ENCODE results near the gene DISC1.

The DISC1 gene

GRCh38 chr1:231768416-231768815, 141.8 kb downstream of the DISC1 start:
- H3K4me3 ChIP-seq (ENCODE audit: insufficient read depth, low read length, poor library complexity, severe bottlenecking): no peak overlapping the region
- H3K9me2 ChIP-seq (replicated peaks; ENCODE audit: insufficient read depth, low read length): no peaks in the 10 kb centered on the region
- no peak for TF ChIP-seq CTCF (IDR thresholded peaks at IDR 0.05; ENCODE audit: insufficient read depth, low read length, poor library complexity, severe bottlenecking)
- no peak for TF ChIP-seq EZH2phosphoT487 (conservative IDR thresholded peaks at IDR 0.05; ENCODE audit: low read length)
- no peaks in the 10 kb centered on the region for H3K27me3 ChIP-seq (ENCODE audit: low read length)
- no peaks in the 10 kb centered on the region for H3F3A ChIP-seq (ENCODE audit: insufficient read depth)
- H3K27ac ChIP-seq (ENCODE audit: low read depth, low read length): no peak overlapping the region
- H2AFZ ChIP-seq (ENCODE audit: low read depth, low read length, severe bottlenecking): no peak overlapping the region
- no peaks in the 10 kb centered on the region for H3K36me3 ChIP-seq (ENCODE audit: low read length)
- H3K4me2 ChIP-seq (ENCODE audit: low read depth, low read length, poor library complexity, severe bottlenecking): no peak overlapping the region
- no peaks in the 10 kb centered on the region for H3K79me2 ChIP-seq (ENCODE audit: insufficient read depth, low read length)
- H4K20me1 ChIP-seq (ENCODE audit: low read depth, low read length): no peaks in the 10 kb centered on the region
- H3K9me3 ChIP-seq (ENCODE audit: insufficient read depth, low read length): no peaks in the 10 kb centered on the region
- no peak overlapping the region for H3K9ac ChIP-seq (ENCODE audit: low read length)

- no peak overlapping the region for H2AFZ ChIP-seq (ENCODE audit: low read depth, low read length, severe bottlenecking)
- no peaks in the 10 kb centered on the region for H3F3A ChIP-seq (ENCODE audit: insufficient read depth)
- no peaks in the 10 kb centered on the region for H3K9me2 ChIP-seq (replicated peaks; ENCODE audit: insufficient read depth, low read length)
- H3K36me3 ChIP-seq (ENCODE audit: low read length): no peaks in the 10 kb centered on the region
- TF ChIP-seq CTCF (IDR thresholded peaks at IDR 0.05; ENCODE audit: insufficient read depth, low read length, poor library complexity, severe bottlenecking): no peak
- H3K27ac ChIP-seq (ENCODE audit: low read depth, low read length): no peak overlapping the region
- no peak overlapping the region for H3K4me3 ChIP-seq (ENCODE audit: insufficient read depth, low read length, poor library complexity, severe bottlenecking)
- no peaks in the 10 kb centered on the region for H3K9me3 ChIP-seq (ENCODE audit: insufficient read depth, low read length)
- H3K4me2 ChIP-seq (ENCODE audit: low read depth, low read length, poor library complexity, severe bottlenecking): no peak overlapping the region
- H3K9ac ChIP-seq (ENCODE audit: low read length): no peak overlapping the region
- no peaks in the 10 kb centered on the region for H3K27me3 ChIP-seq (ENCODE audit: low read length)
- no peaks in the 10 kb centered on the region for H3K79me2 ChIP-seq (ENCODE audit: insufficient read depth, low read length)
- no peaks in the 10 kb centered on the region for H4K20me1 ChIP-seq (ENCODE audit: low read depth, low read length)
Measured at GRCh38 chr1:231770506-231771175, 144.1 kb downstream of the DISC1 start.

- no peak overlapping the region for H2AFZ ChIP-seq (ENCODE audit: low read depth, low read length, severe bottlenecking)
- H3K27ac ChIP-seq (ENCODE audit: low read depth, low read length): no peak overlapping the region
- no peaks in the 10 kb centered on the region for H3K27me3 ChIP-seq (ENCODE audit: low read length)
- H4K20me1 ChIP-seq (ENCODE audit: low read depth, low read length): no peaks in the 10 kb centered on the region
- no peaks in the 10 kb centered on the region for H3K9me3 ChIP-seq (ENCODE audit: insufficient read depth, low read length)
- H3K79me2 ChIP-seq (ENCODE audit: insufficient read depth, low read length): no peaks in the 10 kb centered on the region
- TF ChIP-seq EZH2phosphoT487 (conservative IDR thresholded peaks at IDR 0.05; ENCODE audit: low read length): no peak
- H3K4me2 ChIP-seq (ENCODE audit: low read depth, low read length, poor library complexity, severe bottlenecking): no peak overlapping the region
- no peak overlapping the region for H3K4me3 ChIP-seq (ENCODE audit: insufficient read depth, low read length, poor library complexity, severe bottlenecking)
- H3K36me3 ChIP-seq (ENCODE audit: low read length): no peaks in the 10 kb centered on the region
- no peaks in the 10 kb centered on the region for H3K9me2 ChIP-seq (replicated peaks; ENCODE audit: insufficient read depth, low read length)
- no peaks in the 10 kb centered on the region for H3F3A ChIP-seq (ENCODE audit: insufficient read depth)
- no peak overlapping the region for H3K9ac ChIP-seq (ENCODE audit: low read length)
Measured at GRCh38 chr1:231774719-231775335, 148.2 kb downstream of the DISC1 start.

- Histone ChIP-seq H3K36me3 (ENCODE audit: low read length) (no peaks in the 10 kb centered on the region), H3K4me3 (ENCODE audit: insufficient read depth, low read length, poor library complexity, severe bottlenecking) (no peak overlapping the region), H3K9me3 (ENCODE audit: insufficient read depth, low read length) (no peaks in the 10 kb centered on the region), H3K9me2 (replicated peaks; ENCODE audit: insufficient read depth, low read length) (no peaks in the 10 kb centered on the region), H3K27me3 (ENCODE audit: low read length) (no peaks in the 10 kb centered on the region), H3K27ac (ENCODE audit: low read depth, low read length) (no peak overlapping the region), H3K9ac (ENCODE audit: low read length) (no peak overlapping the region), H3K4me2 (ENCODE audit: low read depth, low read length, poor library complexity, severe bottlenecking) (no peak overlapping the region), H3F3A (ENCODE audit: insufficient read depth) (no peaks in the 10 kb centered on the region), H4K20me1 (ENCODE audit: low read depth, low read length) (no peaks in the 10 kb centered on the region), H3K79me2 (ENCODE audit: insufficient read depth, low read length) (no peaks in the 10 kb centered on the region), H2AFZ (ENCODE audit: low read depth, low read length, severe bottlenecking) (no peak overlapping the region)
- TF ChIP-seq EZH2phosphoT487 (conservative IDR thresholded peaks at IDR 0.05; ENCODE audit: low read length): no peak
- TF ChIP-seq CTCF (IDR thresholded peaks at IDR 0.05; ENCODE audit: insufficient read depth, low read length, poor library complexity, severe bottlenecking): no peak
Measured at GRCh38 chr1:231776010-231776756, 149.6 kb downstream of the DISC1 start.
